OCI-LY7 (cell line): ENCODE measurements around the gene PROSER2. TPM values are rescaled to one million over a fixed set of nuclear protein-coding genes. Genes with fewer than 3 reads are reported as not detected.
A peak's percentile ranks its signal among the peaks of the same experiment; 100 is the strongest.

ENCODE experiments used
- BruUV-seq: library from RNA; stranded (reverse); fragments of 400-500 nt; replicated peaks from 2 replicates; lab custom pipeline; 2021; lab: Mats Ljungman, UMichigan
- CTCF ChIA-PET: fragments of 300-600 bp; sonication (Branson Sonifier 250); formaldehyde crosslinking; loops from one replicate; lab custom pipeline; 2022; ENCODE audit warnings: antibody characterized with exemption; ENCODE audit not compliant: unreplicated experiment; lab: Charles Lee
- POLR2A ChIA-PET: fragments of 300-600 bp; sonication (Branson Sonifier 250); formaldehyde crosslinking; loops from one replicate; lab custom pipeline; 2022; ENCODE audit warnings: antibody characterized with exemption; lab: Charles Lee
- DNase-seq: peaks from one replicate; pipeline ENCODE4 v3.0.0-alpha.2; 2015; ENCODE audit warnings: low spot score
- H2AFZ ChIP-seq: fragments of 200-600 bp; sonication (generic), shearing (Covaris generic); 2 replicates; pipeline ENCODE4 v1.6.1; 2014; ENCODE audit warnings: mild to moderate bottlenecking, antibody characterized with exemption, low read length, moderate library complexity
- H3K27ac ChIP-seq: fragments of 200-600 bp; sonication (generic); 2 replicates; pipeline ENCODE4 v1.5.1; 2014; ENCODE audit warnings: mixed run types, low read depth, mild to moderate bottlenecking, moderate library complexity, low read length, inconsistent platforms; ENCODE audit not compliant: poor library complexity, severe bottlenecking
- H3K36me3 ChIP-seq: fragments of 200-600 bp; sonication (generic); 2 replicates; pipeline ENCODE4 v1.6.1; 2014; ENCODE audit warnings: mild to moderate bottlenecking, antibody characterized with exemption, low read length, moderate library complexity, mixed read lengths; ENCODE audit not compliant: insufficient read depth
- H3K4me1 ChIP-seq: fragments of 200-600 bp; sonication (generic); 2 replicates; pipeline ENCODE4 v1.5.1; 2014; ENCODE audit warnings: mild to moderate bottlenecking, low read length; ENCODE audit not compliant: insufficient read depth, poor library complexity, severe bottlenecking
- H3K4me2 ChIP-seq: fragments of 200-600 bp; sonication (generic); 2 replicates; pipeline ENCODE4 v1.6.1; 2014; ENCODE audit warnings: mild to moderate bottlenecking, low read length
- H3K4me3 ChIP-seq: fragments of 200-600 bp; sonication (generic); 2 replicates; pipeline ENCODE4 v1.5.1; 2014; ENCODE audit warnings: mild to moderate bottlenecking, low read depth, low read length; ENCODE audit not compliant: poor library complexity, severe bottlenecking
- H3K79me2 ChIP-seq: fragments of 200-600 bp; sonication (generic); 2 replicates; pipeline ENCODE4 v1.6.1; 2016; ENCODE audit warnings: low read depth, mild to moderate bottlenecking, low read length, moderate library complexity, mixed read lengths; ENCODE audit not compliant: insufficient read depth
- H3K9me2 ChIP-seq: fragments of 200-600 bp; sonication (generic); 2 replicates; pipeline ENCODE4 v1.6.1; 2016; ENCODE audit warnings: mild to moderate bottlenecking, low read length, mixed read lengths; ENCODE audit not compliant: insufficient read depth
- H3K9me3 ChIP-seq: fragments of 200-600 bp; sonication (generic); 2 replicates; pipeline ENCODE4 v1.6.1; 2014; ENCODE audit warnings: mild to moderate bottlenecking, mixed run types, low read length, mixed read lengths
- H4K20me1 ChIP-seq: fragments of 200-600 bp; sonication (generic); 2 replicates; pipeline ENCODE4 v1.6.1; 2014; ENCODE audit warnings: mild to moderate bottlenecking, antibody characterized with exemption, low read length, moderate library complexity, mixed read lengths; ENCODE audit not compliant: insufficient read depth
- EZH2phosphoT487 ChIP-seq: fragments of 200-600 bp; sonication (generic); IDR thresholded peaks from 2 replicates; pipeline ENCODE4 v1.6.1; 2018; ENCODE audit warnings: low read depth, borderline replicate concordance, mild to moderate bottlenecking, mixed run types, antibody characterized with exemption, low read length, moderate library complexity, mixed read lengths
- intact Hi-C: fragments of 100-400 bp; cut with micrococcal nuclease; formaldehyde crosslinking; loops from one replicate; pipeline ENCODE4 v1.10.0; 2022; ENCODE audit not compliant: unreplicated experiment
- total RNA-seq, 2 experiments: library from RNA; depleted of rRNA in 1 of 2; stranded (reverse); fragments of >200 nt in 1 of 2; shearing (Covaris generic) in 1 of 2; gene quantifications; 2 replicates each; pipeline ENCODE4 v1.2.3, GENCODE V29; 2014 to 2022
- TF ChIP-seq, protein P1 (sequence below): fragments of 200-600 bp; sonication (generic); conservative IDR thresholded peaks from 2 replicates; pipeline ENCODE4 v1.5.1; 2014; ENCODE audit warnings: mild to moderate bottlenecking, antibody characterized with exemption, low read length, moderate library complexity, mixed read lengths

PROSER2 gene
- total RNA-seq, 2 experiments from 2014 or later: not detected

DNA sequence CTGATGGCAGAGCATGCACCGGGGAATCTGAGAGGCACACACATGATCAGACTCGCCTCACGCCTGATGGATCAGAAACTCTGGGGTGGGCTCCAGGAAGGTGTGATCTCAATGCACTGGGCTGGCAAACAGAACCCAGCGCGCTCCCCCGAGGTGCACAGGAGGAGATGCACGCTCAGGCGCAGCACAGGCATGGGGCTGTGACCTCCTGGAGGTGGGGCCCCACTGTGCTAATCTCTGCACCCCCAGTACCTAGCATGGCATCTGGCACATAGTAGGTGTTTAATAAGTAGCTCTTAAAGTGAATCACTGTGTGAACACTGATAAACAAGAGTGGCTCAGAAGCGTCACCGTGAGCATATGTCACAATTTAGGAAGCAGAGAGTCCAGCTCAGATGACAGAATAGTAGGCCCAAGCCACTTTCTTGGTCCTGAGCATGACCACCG, 57.9 kb downstream of the PROSER2 start:
- H3K4me2 ChIP-seq: no peak overlapping the region
- BruUV-seq: no TSS peak
- H3K27ac ChIP-seq: no peak overlapping the region

GRCh38 chr10:11881477-11882417, 58.6 kb downstream of the PROSER2 start:
- no peak overlapping the region for H3K4me3 ChIP-seq
- H3K9me3 ChIP-seq: no peaks in the 10 kb centered on the region
- H3K79me2 ChIP-seq: no peaks in the 10 kb centered on the region
- CTCF ChIA-PET: interaction anchor here (0.5 to 0.6 kb wide), 2 partner anchors 16 to 228 kb away, joined by 3 to 4 read pairs; no protein-coding TSS in a partner anchor
- intact Hi-C loops: no loop called here
- no peak overlapping the region for H3K27ac ChIP-seq
- no peaks in the 10 kb centered on the region for H3K4me1 ChIP-seq
- no peaks in the 10 kb centered on the region for H3K9me2 ChIP-seq
- POLR2A ChIA-PET: interaction anchor here (0.5 to 2.0 kb wide), 3 partner anchors 19 to 227 kb away, joined by 3 to 5 read pairs (median 3); no protein-coding TSS in a partner anchor
- DNase-seq: peak; percentile 8
- no TSS peak for BruUV-seq
- no peak overlapping the region for H2AFZ ChIP-seq
- no peaks in the 10 kb centered on the region for H4K20me1 ChIP-seq
- no peak for TF ChIP-seq EZH2phosphoT487
- TF ChIP-seq, protein P1, sequence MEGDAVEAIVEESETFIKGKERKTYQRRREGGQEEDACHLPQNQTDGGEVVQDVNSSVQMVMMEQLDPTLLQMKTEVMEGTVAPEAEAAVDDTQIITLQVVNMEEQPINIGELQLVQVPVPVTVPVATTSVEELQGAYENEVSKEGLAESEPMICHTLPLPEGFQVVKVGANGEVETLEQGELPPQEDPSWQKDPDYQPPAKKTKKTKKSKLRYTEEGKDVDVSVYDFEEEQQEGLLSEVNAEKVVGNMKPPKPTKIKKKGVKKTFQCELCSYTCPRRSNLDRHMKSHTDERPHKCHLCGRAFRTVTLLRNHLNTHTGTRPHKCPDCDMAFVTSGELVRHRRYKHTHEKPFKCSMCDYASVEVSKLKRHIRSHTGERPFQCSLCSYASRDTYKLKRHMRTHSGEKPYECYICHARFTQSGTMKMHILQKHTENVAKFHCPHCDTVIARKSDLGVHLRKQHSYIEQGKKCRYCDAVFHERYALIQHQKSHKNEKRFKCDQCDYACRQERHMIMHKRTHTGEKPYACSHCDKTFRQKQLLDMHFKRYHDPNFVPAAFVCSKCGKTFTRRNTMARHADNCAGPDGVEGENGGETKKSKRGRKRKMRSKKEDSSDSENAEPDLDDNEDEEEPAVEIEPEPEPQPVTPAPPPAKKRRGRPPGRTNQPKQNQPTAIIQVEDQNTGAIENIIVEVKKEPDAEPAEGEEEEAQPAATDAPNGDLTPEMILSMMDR: 0 out of 2 replicates have a peak, but pooled peaks have one; percentile 15
- H3K36me3 ChIP-seq: no peaks in the 10 kb centered on the region
- no peak overlapping the region for H3K4me2 ChIP-seq

More for the DNA sequence above, 57.9 kb downstream of the PROSER2 start:
- H3K79me2 ChIP-seq: no peaks in the 10 kb centered on the region
- no peak for DNase-seq
- H3K36me3 ChIP-seq: no peaks in the 10 kb centered on the region
- intact Hi-C loops: no loop called here
- H3K9me2 ChIP-seq: no peaks in the 10 kb centered on the region
- H2AFZ ChIP-seq: no peak overlapping the region
- ChIA-PET POLR2A (interaction anchor here (0.6 to 2.0 kb wide), 2 partner anchors 18 to 228 kb away, joined by 3 to 5 read pairs; no protein-coding TSS in a partner anchor), CTCF (interaction anchor here (0.5 kb wide), 1 partner anchor 227 kb away, joined by 4 read pairs; no protein-coding TSS in a partner anchor)
- TF ChIP-seq EZH2phosphoT487: no peak
- TF ChIP-seq, protein P1: no peak
- no peaks in the 10 kb centered on the region for H3K4me1 ChIP-seq
- H3K9me3 ChIP-seq: no peaks in the 10 kb centered on the region
- no peaks in the 10 kb centered on the region for H4K20me1 ChIP-seq
- no peak overlapping the region for H3K4me3 ChIP-seq
